ENCODE measurements around the gene PPP1R15B.
A peak's percentile ranks its signal among the peaks of the same experiment; 100 is the strongest.

The PPP1R15B gene

DNA sequence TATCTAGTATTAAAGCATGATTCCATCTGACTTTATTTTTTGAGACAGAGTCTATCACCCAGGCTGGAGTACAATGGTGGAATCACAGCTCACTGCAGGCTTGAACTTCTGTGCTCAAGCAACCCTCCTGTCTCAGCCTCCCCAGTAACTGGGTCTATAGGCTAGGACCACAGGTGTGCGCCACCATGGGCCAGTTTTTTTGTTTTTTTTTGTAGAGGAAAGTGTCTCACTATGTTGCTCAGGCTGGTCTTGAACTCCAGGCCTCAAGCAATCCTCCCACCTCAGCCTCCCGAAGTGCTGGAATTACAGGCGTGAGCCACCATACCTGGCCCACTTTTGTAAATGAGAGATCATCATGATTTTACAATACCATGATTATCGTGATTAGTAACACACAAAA lies 9.2 kb downstream of the PPP1R15B start:
- H3K4me3 ChIP-seq (replicated peaks in 1 of 2; ENCODE audit: low read depth in 2 of 2, low read length in 2 of 2): no peak overlapping the region
- no peak for DNase-seq (ENCODE audit: low read depth in 2 of 2)
- TF ChIP-seq, protein P1, sequence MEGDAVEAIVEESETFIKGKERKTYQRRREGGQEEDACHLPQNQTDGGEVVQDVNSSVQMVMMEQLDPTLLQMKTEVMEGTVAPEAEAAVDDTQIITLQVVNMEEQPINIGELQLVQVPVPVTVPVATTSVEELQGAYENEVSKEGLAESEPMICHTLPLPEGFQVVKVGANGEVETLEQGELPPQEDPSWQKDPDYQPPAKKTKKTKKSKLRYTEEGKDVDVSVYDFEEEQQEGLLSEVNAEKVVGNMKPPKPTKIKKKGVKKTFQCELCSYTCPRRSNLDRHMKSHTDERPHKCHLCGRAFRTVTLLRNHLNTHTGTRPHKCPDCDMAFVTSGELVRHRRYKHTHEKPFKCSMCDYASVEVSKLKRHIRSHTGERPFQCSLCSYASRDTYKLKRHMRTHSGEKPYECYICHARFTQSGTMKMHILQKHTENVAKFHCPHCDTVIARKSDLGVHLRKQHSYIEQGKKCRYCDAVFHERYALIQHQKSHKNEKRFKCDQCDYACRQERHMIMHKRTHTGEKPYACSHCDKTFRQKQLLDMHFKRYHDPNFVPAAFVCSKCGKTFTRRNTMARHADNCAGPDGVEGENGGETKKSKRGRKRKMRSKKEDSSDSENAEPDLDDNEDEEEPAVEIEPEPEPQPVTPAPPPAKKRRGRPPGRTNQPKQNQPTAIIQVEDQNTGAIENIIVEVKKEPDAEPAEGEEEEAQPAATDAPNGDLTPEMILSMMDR (IDR thresholded peaks at IDR 0.05; ENCODE audit: low read depth, low read length): no peak

DNA sequence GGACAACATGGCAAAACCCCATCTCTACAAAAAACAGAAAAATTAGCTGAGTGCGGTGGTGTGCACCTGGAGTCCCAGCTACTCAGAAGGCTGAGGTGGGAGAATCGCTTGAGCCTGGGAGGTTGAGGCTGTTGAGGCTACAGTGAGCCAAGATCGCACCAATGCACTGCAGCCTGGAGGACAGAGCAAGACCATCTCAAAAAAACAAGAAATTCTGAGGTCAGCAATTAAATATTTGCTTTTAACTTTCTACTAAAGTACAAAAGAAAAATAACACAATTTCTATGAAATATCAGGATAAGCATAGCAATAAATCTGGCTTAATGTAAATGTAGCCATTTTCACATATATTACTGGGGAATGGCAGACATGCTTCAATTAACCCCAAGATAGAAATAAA lies 9.9 kb downstream of the PPP1R15B start:
- no peak for DNase-seq (ENCODE audit: low read depth in 2 of 2)
- no peak overlapping the region for H3K4me3 ChIP-seq (replicated peaks in 1 of 2; ENCODE audit: low read depth in 2 of 2, low read length in 2 of 2)
- TF ChIP-seq, protein P1 (IDR thresholded peaks at IDR 0.05; ENCODE audit: low read depth, low read length): no peak

DNA sequence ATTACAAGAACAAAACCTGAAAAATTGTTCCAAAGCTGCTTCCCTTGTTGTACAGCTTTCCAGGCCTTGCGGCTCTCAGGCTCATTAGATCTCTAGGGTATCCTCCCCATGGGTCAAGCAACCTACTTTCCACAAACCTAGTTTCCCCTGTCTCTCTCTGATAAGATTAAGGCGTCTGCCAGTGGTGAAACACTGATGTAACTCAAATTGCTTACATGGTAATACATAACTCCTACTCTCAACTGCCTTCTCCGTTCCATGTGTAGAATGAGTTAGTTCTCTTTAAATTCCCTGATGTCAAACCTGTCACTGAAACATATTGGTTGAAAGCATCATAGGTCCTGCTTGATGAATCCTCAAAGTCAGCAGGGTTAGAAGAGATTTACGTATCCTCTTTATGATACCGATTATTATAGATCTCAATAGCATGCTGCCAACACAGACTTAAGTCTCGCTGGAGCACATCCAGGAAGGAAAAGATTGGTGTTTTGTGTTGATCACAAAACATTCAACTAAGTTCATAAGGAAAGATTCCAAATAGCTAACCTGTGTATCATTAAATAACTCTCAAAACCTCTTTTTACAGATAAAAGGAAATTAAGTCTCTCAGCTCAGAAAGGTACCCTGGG lies 10.6 kb downstream of the PPP1R15B start:
- no peak overlapping the region for H3K4me3 ChIP-seq (replicated peaks in 1 of 2; ENCODE audit: low read depth in 2 of 2, low read length in 2 of 2)
- DNase-seq (ENCODE audit: low read depth in 2 of 2): no peak
- TF ChIP-seq, protein P1 (IDR thresholded peaks at IDR 0.05; ENCODE audit: low read depth, low read length): no peak

DNA sequence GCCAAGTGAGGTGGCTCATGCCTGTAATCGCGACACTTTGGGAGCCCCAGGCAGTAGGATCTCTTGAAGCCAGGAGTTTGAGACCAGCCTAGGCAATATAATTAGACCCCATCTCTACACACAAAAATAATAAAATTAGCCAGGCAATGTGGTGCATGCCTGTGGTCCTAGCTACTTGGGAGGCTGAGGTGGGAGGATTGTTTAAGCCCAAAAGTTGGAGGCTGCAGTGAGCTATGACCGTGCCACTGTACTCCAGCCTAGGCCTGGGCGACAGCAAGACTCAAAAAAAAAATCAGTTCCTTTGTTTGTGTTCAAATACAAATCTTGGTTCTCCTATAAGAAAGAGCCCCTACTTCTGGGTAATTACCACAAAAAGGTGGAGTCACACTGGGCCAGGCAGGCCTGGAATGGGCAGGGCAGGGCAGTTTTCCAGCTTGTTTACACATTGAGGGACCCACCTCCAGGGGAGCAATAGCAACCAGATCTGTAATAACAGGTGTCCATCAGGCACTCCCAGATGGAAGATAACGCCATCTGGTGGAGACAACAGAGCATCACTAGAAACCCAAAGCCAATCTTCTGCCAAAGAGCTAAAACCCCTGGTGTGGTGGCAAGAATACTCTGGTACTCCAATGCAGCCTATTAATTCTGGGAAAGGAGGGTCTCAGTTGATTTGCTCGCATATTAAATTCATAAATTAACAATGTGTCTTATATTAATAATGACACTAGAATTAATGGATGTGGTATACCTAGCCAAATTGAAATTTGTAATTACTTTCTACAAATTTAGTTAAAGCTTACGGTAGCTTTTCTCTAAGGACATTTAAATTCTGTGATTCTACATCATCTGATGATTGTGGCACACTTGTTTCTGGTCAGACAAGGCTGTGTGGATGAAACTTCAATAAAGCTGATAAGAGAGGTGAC lies 13.2 kb downstream of the PPP1R15B start:
- peak; percentile 71 for DNase-seq (ENCODE audit: low read depth in 2 of 2)
- H3K4me3 ChIP-seq (replicated peaks in 1 of 2; ENCODE audit: low read depth in 2 of 2, low read length in 2 of 2): no peak overlapping the region
- TF ChIP-seq, protein P1 (IDR thresholded peaks at IDR 0.05; ENCODE audit: low read depth, low read length): peak; percentile 86

DNA sequence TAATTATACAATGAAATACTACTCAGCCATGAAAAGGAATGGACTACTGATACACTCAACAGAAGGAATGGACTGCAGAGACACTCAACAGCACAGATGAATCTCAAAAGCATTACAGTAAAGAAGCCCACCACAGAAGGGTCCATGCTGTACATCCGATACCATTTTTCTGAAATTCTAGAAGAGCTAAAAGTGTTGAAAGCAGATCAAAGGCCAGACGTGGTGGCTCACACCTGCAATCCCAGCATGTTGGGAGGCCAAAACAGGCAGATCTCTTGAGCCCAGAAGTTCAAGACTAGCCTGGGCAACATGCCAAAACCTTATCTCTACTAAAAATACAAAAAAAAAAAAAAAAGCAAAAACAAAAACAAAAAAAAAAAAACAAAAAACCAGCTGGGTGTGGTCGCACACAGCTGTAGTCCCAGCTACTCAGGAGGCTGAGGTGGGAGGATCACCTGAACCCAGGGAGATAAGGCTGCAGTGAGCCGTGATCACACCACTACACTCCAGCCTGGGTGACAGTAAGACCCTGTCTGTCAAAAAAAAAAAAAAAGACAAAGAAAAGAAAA lies 15.5 kb downstream of the PPP1R15B start:
- DNase-seq (ENCODE audit: low read depth in 2 of 2): no peak
- TF ChIP-seq, protein P1 (IDR thresholded peaks at IDR 0.05; ENCODE audit: low read depth, low read length): no peak

DNA sequence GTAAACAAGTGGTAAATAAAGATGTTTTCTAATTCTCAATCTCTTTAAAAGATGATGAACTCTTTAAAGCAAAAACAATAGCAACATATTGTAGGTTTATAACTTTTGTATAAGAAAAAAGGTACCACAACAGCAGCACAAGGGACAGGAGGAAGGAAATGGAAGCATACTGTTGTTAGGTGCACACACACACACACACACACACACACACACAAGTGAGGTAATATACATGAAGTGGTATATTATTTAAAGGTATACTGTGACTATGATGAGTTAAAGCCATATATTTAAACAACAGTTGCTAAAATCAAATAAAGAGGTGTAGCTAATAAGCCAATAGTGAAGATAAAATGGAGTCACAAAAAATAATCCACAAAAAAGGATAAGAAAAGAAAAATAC lies 20.0 kb downstream of the PPP1R15B start:
- TF ChIP-seq, protein P1 (IDR thresholded peaks at IDR 0.05; ENCODE audit: low read depth, low read length): no peak
- no peak for DNase-seq (ENCODE audit: low read depth in 2 of 2)
- H3K4me3 ChIP-seq (replicated peaks in 1 of 2; ENCODE audit: low read depth in 2 of 2, low read length in 2 of 2): no peak overlapping the region

More for the DNA sequence above, 15.5 kb downstream of the PPP1R15B start:
- H3K4me3 ChIP-seq (replicated peaks in 1 of 2; ENCODE audit: low read depth in 2 of 2, low read length in 2 of 2): no peak overlapping the region
